Activated CD4-positive, alpha-beta T cell treated with anti-CD3 and anti-CD28 coated beads for 1 hour (primary cell): ENCODE measurements around the gene PRSS57.

Experiments used
- DNase-seq: peaks from one replicate; pipeline ENCODE4 v3.0.0-alpha.2; 2020

Gene PRSS57

GRCh38 chr19:648904-649801 is 46.1 kb downstream of the PRSS57 start:
- no peak for DNase-seq

GRCh38 chr19:648305-648704 is 46.9 kb downstream of the PRSS57 start:
- no peak for DNase-seq

- DNase-seq, result no peak
Observed at GRCh38 chr19:647566-648284, 47.5 kb downstream of the PRSS57 start.

- no peak for DNase-seq
Observed at GRCh38 chr19:646779-647565, 48.3 kb downstream of the PRSS57 start.

- DNase-seq, result no peak
Observed at GRCh38 chr19:645912-646778, 49.1 kb downstream of the PRSS57 start.

- no peak for DNase-seq
Observed at GRCh38 chr19:644789-645188, 50.5 kb downstream of the PRSS57 start.

GRCh38 chr19:644363-644762 is 50.9 kb downstream of the PRSS57 start:
- DNase-seq, result no peak

GRCh38 chr19:643736-644135 is 51.5 kb downstream of the PRSS57 start:
- no peak for DNase-seq

GRCh38 chr19:642767-643727 is 52.2 kb downstream of the PRSS57 start:
- no peak for DNase-seq

- DNase-seq, result no peak
Observed at GRCh38 chr19:641702-642101, 53.5 kb downstream of the PRSS57 start.

GRCh38 chr19:640606-641189 is 54.6 kb downstream of the PRSS57 start:
- DNase-seq, result no peak

GRCh38 chr19:640161-640558 is 55.1 kb downstream of the PRSS57 start:
- DNase-seq, result no peak

- peak; percentile 95 for DNase-seq
Observed at GRCh38 chr19:639253-640160, 55.7 kb downstream of the PRSS57 start, which contains the start of gene FGF22. TSS of gene FGF22 (plus strand) at chr19:639879. CDS start at chr19:639926, 47 bp downstream.

- DNase-seq, result no peak
Observed at GRCh38 chr19:638906-639252, 56.4 kb downstream of the PRSS57 start.
